GM23338 (cell line): Measurements from ENCODE around the gene BCAS3. TPM values are rescaled to one million over a fixed set of nuclear protein-coding genes. Genes with fewer than 3 reads are reported as not detected.

Experiments
- ATAC-seq: fragments of 200-7000 bp; cut with Tn5 transposase; 3 replicates; pipeline ENCODE4 v1.9.1; 2020
- DNase-seq: peaks from one replicate; pipeline ENCODE4 v3.0.0-alpha.2; 2015; ENCODE audit warnings: low spot score
- H2AFZ ChIP-seq: fragments of 200-600 bp; sonication (generic); 2 replicates; pipeline ENCODE4 v1.8.0; 2016; ENCODE audit warnings: antibody characterized with exemption, mild to moderate bottlenecking, moderate library complexity
- H3F3A ChIP-seq: fragments of 200-600 bp; sonication (generic); replicated peaks from 2 replicates; pipeline ENCODE4 v1.8.0; 2017; ENCODE audit warnings: antibody characterized with exemption, mixed run types, low read depth
- H3K27ac ChIP-seq: fragments of 200-600 bp; sonication (generic); 2 replicates; pipeline ENCODE4 v1.6.1; 2016; ENCODE audit warnings: low read depth
- H3K27me3 ChIP-seq: fragments of 200-600 bp; sonication (generic); 2 replicates; pipeline ENCODE4 v1.8.0; 2016; ENCODE audit warnings: mild to moderate bottlenecking, mixed run types, moderate library complexity; ENCODE audit not compliant: insufficient read depth
- H3K36me3 ChIP-seq: fragments of 200-600 bp; sonication (generic); 2 replicates; pipeline ENCODE4 v1.8.0; 2016; ENCODE audit warnings: mild to moderate bottlenecking; ENCODE audit not compliant: insufficient read depth
- H3K4me1 ChIP-seq: fragments of 200-600 bp; sonication (generic); 2 replicates; pipeline ENCODE4 v1.8.0; 2016; ENCODE audit warnings: mild to moderate bottlenecking, moderate library complexity; ENCODE audit not compliant: insufficient read depth
- H3K4me2 ChIP-seq: fragments of 200-600 bp; sonication (generic); 2 replicates; pipeline ENCODE4 v1.7.1; 2017; ENCODE audit warnings: mixed run types
- H3K4me3 ChIP-seq: fragments of 200-600 bp; sonication (generic); 2 replicates; pipeline ENCODE4 v1.6.1; 2016; ENCODE audit warnings: mixed run types
- H3K79me2 ChIP-seq: fragments of 200-600 bp; sonication (generic); replicated peaks from 2 replicates; pipeline ENCODE4 v1.8.0; 2017; ENCODE audit warnings: mild to moderate bottlenecking; ENCODE audit not compliant: insufficient read depth
- H3K9me2 ChIP-seq: fragments of 200-600 bp; sonication (generic); 2 replicates; pipeline ENCODE4 v1.8.0; 2017; ENCODE audit not compliant: insufficient read depth
- H4K20me1 ChIP-seq: fragments of 200-600 bp; sonication (generic); replicated peaks from 2 replicates; pipeline ENCODE4 v1.8.0; 2017; ENCODE audit warnings: mild to moderate bottlenecking; ENCODE audit not compliant: insufficient read depth
- H3K27ac Mint-ChIP-seq: 2 replicates; pipeline ENCODE4 v1.8.0; 2020; ENCODE audit warnings: inconsistent platforms, mild to moderate bottlenecking, moderate library complexity, mixed read lengths
- H3K27me3 Mint-ChIP-seq: 3 replicates; pipeline ENCODE4 v1.8.0; 2022; ENCODE audit warnings: low read depth, mild to moderate bottlenecking, moderate library complexity, mixed read lengths, inconsistent platforms; ENCODE audit not compliant: insufficient read depth, poor library complexity
- H3K36me3 Mint-ChIP-seq: 3 replicates; pipeline ENCODE4 v1.8.0; 2021; ENCODE audit warnings: low read depth, mild to moderate bottlenecking, inconsistent platforms, moderate library complexity, mixed read lengths
- H3K4me1 Mint-ChIP-seq: 3 replicates; pipeline ENCODE4 v1.8.0; 2020; ENCODE audit warnings: mild to moderate bottlenecking, inconsistent platforms, mixed read lengths
- H3K4me3 Mint-ChIP-seq: 3 replicates; pipeline ENCODE4 v1.8.0; 2021; ENCODE audit warnings: moderate library complexity, mild to moderate bottlenecking, inconsistent platforms, mixed read lengths
- H3K9me3 Mint-ChIP-seq: 3 replicates; pipeline ENCODE4 v1.8.0; 2020; ENCODE audit warnings: moderate library complexity, mild to moderate bottlenecking, inconsistent platforms, mixed read lengths
- EZH2 ChIP-seq: fragments of 200-600 bp; sonication (generic); IDR thresholded peaks from one replicate; pipeline ENCODE4 v1.8.0; 2017; ENCODE audit warnings: antibody characterized with exemption, mild to moderate bottlenecking, low read depth; ENCODE audit not compliant: unreplicated experiment
- JUNB ChIP-seq: IDR thresholded peaks from one replicate; pipeline ENCODE4 v1.6.1; 2016; ENCODE audit warnings: antibody characterized with exemption; ENCODE audit not compliant: unreplicated experiment
- NANOG ChIP-seq: IDR thresholded peaks from 2 replicates; pipeline ENCODE4 v1.6.1; 2016; ENCODE audit warnings: antibody characterized with exemption, borderline replicate concordance
- POLR2AphosphoS5 ChIP-seq: IDR thresholded peaks from 2 replicates; pipeline ENCODE4 v1.6.1; 2016; ENCODE audit warnings: antibody characterized with exemption, low read depth
- ZNF331 ChIP-seq: fragments of 250-450 bp; sonication (Bioruptor Pico); IDR thresholded peaks from 2 replicates; pipeline ENCODE4 v1.5.0; 2020; ENCODE audit warnings: low read depth, mild to moderate bottlenecking, moderate library complexity
- polyA plus RNA-seq: library from polyadenylated mRNA; unstranded; fragments of >200 nt; fragmentation: Nextera tagmentation; extraction: Ambion mirVana; gene quantifications from 2 replicates; pipeline ENCODE4 v1.2.1, GENCODE V29; 2016
- total RNA-seq: library from RNA; depleted of rRNA; stranded (reverse); fragments of >200 nt; shearing (Covaris generic); gene quantifications from 2 replicates; pipeline ENCODE4 v1.2.3, GENCODE V29; 2014
- TF ChIP-seq, protein P1 (sequence below): IDR thresholded peaks from 2 replicates; pipeline ENCODE4 v1.6.1; 2016; ENCODE audit warnings: antibody characterized with exemption
- TF ChIP-seq, protein P2 (sequence below): fragments of 250-450 bp; sonication (Bioruptor Pico); IDR thresholded peaks from 2 replicates; pipeline ENCODE4 v1.5.0; 2020; ENCODE audit warnings: mild to moderate bottlenecking, moderate library complexity
- TF ChIP-seq, protein P3 (sequence below): IDR thresholded peaks from one replicate; pipeline ENCODE4 v1.6.1; 2018; ENCODE audit warnings: antibody characterized with exemption; ENCODE audit not compliant: unreplicated experiment
- TF ChIP-seq, protein P4 (sequence below), 2 experiments: fragments of 200-600 bp in 1 of 2; sonication (generic) in 1 of 2; conservative IDR thresholded peaks; 2 replicates each; pipeline versions ENCODE4 v1.5.1 to v1.6.1; 2016 to 2017; ENCODE audit warnings: antibody characterized with exemption in 2 of 2, low read depth in 2 of 2, mild to moderate bottlenecking in 2 of 2, moderate library complexity in 1 of 2

Gene BCAS3
- total and polyA plus RNA-seq, 2 experiments from 2014 or later: 8.2 to 28.0 TPM

DNA sequence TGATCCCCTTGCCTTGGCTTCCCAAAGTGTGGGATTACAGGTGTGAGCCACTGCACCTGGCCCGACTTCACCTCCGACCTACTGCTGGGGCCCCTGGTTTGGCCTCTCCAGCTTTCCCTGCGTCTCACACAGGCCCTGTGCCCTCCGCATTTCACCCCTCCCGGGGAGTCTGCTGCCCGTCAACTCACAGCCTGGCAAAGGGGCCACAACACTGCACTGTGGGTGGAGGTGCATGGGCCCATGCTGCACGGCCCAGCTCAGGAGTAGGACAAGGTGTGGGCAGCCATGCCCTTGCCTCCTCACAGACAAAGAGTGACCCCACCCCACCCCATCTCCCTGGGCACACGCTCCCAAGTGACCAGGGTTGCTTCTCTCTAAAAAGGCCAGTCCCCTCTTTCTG is 709.4 kb downstream of the BCAS3 start (continued):
- TF ChIP-seq NANOG (no peak), POLR2AphosphoS5 (no peak), EZH2 (no peak)
- TF ChIP-seq, protein P1, sequence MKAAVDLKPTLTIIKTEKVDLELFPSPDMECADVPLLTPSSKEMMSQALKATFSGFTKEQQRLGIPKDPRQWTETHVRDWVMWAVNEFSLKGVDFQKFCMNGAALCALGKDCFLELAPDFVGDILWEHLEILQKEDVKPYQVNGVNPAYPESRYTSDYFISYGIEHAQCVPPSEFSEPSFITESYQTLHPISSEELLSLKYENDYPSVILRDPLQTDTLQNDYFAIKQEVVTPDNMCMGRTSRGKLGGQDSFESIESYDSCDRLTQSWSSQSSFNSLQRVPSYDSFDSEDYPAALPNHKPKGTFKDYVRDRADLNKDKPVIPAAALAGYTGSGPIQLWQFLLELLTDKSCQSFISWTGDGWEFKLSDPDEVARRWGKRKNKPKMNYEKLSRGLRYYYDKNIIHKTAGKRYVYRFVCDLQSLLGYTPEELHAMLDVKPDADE: no peak
- TF ChIP-seq, protein P2, sequence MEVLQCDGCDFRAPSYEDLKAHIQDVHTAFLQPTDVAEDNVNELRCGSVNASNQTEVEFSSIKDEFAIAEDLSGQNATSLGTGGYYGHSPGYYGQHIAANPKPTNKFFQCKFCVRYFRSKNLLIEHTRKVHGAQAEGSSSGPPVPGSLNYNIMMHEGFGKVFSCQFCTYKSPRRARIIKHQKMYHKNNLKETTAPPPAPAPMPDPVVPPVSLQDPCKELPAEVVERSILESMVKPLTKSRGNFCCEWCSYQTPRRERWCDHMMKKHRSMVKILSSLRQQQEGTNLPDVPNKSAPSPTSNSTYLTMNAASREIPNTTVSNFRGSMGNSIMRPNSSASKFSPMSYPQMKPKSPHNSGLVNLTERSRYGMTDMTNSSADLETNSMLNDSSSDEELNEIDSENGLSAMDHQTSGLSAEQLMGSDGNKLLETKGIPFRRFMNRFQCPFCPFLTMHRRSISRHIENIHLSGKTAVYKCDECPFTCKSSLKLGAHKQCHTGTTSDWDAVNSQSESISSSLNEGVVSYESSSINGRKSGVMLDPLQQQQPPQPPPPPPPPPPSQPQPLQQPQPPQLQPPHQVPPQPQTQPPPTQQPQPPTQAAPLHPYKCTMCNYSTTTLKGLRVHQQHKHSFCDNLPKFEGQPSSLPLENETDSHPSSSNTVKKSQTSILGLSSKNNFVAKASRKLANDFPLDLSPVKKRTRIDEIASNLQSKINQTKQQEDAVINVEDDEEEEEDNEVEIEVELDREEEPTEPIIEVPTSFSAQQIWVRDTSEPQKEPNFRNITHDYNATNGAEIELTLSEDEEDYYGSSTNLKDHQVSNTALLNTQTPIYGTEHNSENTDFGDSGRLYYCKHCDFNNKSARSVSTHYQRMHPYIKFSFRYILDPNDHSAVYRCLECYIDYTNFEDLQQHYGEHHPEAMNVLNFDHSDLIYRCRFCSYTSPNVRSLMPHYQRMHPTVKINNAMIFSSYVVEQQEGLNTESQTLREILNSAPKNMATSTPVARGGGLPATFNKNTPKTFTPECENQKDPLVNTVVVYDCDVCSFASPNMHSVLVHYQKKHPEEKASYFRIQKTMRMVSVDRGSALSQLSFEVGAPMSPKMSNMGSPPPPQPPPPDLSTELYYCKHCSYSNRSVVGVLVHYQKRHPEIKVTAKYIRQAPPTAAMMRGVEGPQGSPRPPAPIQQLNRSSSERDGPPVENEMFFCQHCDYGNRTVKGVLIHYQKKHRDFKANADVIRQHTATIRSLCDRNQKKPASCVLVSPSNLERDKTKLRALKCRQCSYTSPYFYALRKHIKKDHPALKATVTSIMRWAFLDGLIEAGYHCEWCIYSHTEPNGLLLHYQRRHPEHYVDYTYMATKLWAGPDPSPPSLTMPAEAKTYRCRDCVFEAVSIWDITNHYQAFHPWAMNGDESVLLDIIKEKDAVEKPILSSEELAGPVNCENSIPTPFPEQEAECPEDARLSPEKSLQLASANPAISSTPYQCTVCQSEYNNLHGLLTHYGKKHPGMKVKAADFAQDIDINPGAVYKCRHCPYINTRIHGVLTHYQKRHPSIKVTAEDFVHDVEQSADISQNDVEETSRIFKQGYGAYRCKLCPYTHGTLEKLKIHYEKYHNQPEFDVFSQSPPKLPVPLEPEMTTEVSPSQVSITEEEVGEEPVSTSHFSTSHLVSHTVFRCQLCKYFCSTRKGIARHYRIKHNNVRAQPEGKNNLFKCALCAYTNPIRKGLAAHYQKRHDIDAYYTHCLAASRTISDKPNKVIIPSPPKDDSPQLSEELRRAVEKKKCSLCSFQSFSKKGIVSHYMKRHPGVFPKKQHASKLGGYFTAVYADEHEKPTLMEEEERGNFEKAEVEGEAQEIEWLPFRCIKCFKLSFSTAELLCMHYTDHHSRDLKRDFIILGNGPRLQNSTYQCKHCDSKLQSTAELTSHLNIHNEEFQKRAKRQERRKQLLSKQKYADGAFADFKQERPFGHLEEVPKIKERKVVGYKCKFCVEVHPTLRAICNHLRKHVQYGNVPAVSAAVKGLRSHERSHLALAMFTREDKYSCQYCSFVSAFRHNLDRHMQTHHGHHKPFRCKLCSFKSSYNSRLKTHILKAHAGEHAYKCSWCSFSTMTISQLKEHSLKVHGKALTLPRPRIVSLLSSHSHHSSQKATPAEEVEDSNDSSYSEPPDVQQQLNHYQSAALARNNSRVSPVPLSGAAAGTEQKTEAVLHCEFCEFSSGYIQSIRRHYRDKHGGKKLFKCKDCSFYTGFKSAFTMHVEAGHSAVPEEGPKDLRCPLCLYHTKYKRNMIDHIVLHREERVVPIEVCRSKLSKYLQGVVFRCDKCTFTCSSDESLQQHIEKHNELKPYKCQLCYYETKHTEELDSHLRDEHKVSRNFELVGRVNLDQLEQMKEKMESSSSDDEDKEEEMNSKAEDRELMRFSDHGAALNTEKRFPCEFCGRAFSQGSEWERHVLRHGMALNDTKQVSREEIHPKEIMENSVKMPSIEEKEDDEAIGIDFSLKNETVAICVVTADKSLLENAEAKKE (CRISPR knock-in tag): no peak

DNA sequence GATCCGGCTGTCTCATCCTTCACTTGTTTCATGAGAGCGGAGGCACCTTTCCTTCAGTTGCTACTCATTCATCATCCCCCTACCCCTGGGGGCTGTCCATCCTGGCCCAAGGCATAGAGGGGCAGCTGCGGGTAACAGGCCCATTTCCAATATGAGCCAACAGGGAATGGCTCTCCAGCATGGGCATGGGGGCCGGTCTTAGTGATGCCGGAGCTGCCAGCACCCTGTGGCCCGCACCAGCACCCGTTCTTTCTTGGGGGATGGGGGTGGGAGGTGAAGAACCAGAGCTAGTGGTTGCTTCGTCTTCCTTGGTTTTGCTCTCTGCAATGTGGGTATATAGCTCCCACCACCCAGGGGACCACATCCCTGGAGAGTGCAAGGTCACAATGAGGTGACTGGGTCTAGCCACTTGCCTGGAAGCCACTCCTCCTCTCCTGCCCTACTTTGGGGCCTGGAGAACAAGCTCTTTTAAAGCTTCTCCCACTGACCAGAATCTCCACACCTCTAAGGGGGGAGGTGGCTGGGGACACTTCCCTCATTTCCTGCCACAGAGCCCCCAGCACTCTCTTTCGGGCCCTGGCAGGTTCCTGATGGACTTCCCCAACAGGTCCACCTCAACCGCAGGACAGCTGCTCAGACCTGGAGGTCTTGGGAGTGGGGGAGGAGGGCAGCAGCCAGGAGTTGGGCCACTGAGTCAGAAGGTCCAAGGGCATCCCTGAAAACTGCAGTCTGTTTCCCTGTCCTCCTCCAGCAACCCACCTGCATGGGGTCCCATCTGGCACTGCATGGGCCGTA is 710.1 kb downstream of the BCAS3 start:
- Histone ChIP-seq H3K4me2 (no peak overlapping the region), H3K36me3 (no peaks in the 10 kb centered on the region), H3K27me3 (peaks cover 8% of the 10 kb centered on the region; the same call in 1 of the 2 replicates), H2AFZ (no peak overlapping the region), H3K27ac (no peak overlapping the region), H3K9me2 (no peaks in the 10 kb centered on the region), H3K4me1 (no peaks in the 10 kb centered on the region), H3F3A (no peaks in the 10 kb centered on the region), H3K79me2 (no peaks in the 10 kb centered on the region), H4K20me1 (no peaks in the 10 kb centered on the region), H3K4me3 (no peak overlapping the region)
- Mint-ChIP-seq H3K36me3 (no peaks in the 10 kb centered on the region), H3K27ac (no peak overlapping the region), H3K9me3 (no peaks in the 10 kb centered on the region; the same call in 2 of the 3 replicates), H3K27me3 (peaks cover 15% of the 10 kb centered on the region), H3K4me1 (peaks cover 9% of the 10 kb centered on the region), H3K4me3 (no peak overlapping the region)
- ATAC-seq: no peak
- no peak for DNase-seq
- TF ChIP-seq JUNB (no peak), ZNF331 (CRISPR knock-in tag) (no peak)
- TF ChIP-seq, protein P3, sequence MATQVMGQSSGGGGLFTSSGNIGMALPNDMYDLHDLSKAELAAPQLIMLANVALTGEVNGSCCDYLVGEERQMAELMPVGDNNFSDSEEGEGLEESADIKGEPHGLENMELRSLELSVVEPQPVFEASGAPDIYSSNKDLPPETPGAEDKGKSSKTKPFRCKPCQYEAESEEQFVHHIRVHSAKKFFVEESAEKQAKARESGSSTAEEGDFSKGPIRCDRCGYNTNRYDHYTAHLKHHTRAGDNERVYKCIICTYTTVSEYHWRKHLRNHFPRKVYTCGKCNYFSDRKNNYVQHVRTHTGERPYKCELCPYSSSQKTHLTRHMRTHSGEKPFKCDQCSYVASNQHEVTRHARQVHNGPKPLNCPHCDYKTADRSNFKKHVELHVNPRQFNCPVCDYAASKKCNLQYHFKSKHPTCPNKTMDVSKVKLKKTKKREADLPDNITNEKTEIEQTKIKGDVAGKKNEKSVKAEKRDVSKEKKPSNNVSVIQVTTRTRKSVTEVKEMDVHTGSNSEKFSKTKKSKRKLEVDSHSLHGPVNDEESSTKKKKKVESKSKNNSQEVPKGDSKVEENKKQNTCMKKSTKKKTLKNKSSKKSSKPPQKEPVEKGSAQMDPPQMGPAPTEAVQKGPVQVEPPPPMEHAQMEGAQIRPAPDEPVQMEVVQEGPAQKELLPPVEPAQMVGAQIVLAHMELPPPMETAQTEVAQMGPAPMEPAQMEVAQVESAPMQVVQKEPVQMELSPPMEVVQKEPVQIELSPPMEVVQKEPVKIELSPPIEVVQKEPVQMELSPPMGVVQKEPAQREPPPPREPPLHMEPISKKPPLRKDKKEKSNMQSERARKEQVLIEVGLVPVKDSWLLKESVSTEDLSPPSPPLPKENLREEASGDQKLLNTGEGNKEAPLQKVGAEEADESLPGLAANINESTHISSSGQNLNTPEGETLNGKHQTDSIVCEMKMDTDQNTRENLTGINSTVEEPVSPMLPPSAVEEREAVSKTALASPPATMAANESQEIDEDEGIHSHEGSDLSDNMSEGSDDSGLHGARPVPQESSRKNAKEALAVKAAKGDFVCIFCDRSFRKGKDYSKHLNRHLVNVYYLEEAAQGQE: no peak
- TF ChIP-seq, protein P4, sequence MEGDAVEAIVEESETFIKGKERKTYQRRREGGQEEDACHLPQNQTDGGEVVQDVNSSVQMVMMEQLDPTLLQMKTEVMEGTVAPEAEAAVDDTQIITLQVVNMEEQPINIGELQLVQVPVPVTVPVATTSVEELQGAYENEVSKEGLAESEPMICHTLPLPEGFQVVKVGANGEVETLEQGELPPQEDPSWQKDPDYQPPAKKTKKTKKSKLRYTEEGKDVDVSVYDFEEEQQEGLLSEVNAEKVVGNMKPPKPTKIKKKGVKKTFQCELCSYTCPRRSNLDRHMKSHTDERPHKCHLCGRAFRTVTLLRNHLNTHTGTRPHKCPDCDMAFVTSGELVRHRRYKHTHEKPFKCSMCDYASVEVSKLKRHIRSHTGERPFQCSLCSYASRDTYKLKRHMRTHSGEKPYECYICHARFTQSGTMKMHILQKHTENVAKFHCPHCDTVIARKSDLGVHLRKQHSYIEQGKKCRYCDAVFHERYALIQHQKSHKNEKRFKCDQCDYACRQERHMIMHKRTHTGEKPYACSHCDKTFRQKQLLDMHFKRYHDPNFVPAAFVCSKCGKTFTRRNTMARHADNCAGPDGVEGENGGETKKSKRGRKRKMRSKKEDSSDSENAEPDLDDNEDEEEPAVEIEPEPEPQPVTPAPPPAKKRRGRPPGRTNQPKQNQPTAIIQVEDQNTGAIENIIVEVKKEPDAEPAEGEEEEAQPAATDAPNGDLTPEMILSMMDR (conservative IDR thresholded peaks at IDR 0.05; ENCODE audit: low read depth in 2 of 2): no peak
